Loucy (cell line): ENCODE measurements around the gene MAGEA12.
"Not testable (repeated sequence)": the region's sequence is repeated elsewhere in the genome, so short reads cannot be mapped to it uniquely, and the experiment has no call there.

Experiments
- H2AFZ ChIP-seq: fragments of 200-600 bp; sonication (generic); 2 replicates; pipeline ENCODE4 v1.6.0; 2016; ENCODE audit warnings: antibody characterized with exemption, mild to moderate bottlenecking, low read length, moderate library complexity
- H3F3A ChIP-seq: fragments of 200-600 bp; 2 replicates; pipeline ENCODE4 v1.6.0; 2016; ENCODE audit warnings: antibody characterized with exemption, low read depth, mild to moderate bottlenecking
- H3K27me3 ChIP-seq: fragments of 200-600 bp; sonication (generic); 2 replicates; pipeline ENCODE4 v1.6.1; 2014; ENCODE audit warnings: low read length, mild to moderate bottlenecking; ENCODE audit not compliant: insufficient read depth, poor library complexity, severe bottlenecking
- H3K36me3 ChIP-seq: fragments of 200-600 bp; sonication (generic); 2 replicates; pipeline ENCODE4 v1.6.1; 2016; ENCODE audit warnings: low read length; ENCODE audit not compliant: insufficient read depth
- H3K4me1 ChIP-seq: fragments of 200-600 bp; sonication (generic); 2 replicates; pipeline ENCODE4 v1.5.1; 2014; ENCODE audit warnings: low read length, mild to moderate bottlenecking; ENCODE audit not compliant: insufficient read depth, poor library complexity, severe bottlenecking
- H3K4me2 ChIP-seq: fragments of 200-600 bp; sonication (generic); 2 replicates; pipeline ENCODE4 v1.6.0; 2014; ENCODE audit warnings: antibody characterized with exemption, low read length, low read depth, mild to moderate bottlenecking; ENCODE audit not compliant: poor library complexity, severe bottlenecking
- H3K4me3 ChIP-seq: fragments of 200-600 bp; sonication (generic); 2 replicates; pipeline ENCODE4 v1.5.1; 2014; ENCODE audit warnings: low read length, mild to moderate bottlenecking, mixed read lengths; ENCODE audit not compliant: poor library complexity, severe bottlenecking
- H3K79me2 ChIP-seq: fragments of 200-600 bp; sonication (generic); 2 replicates; pipeline ENCODE4 v1.6.1; 2014; ENCODE audit warnings: low read length; ENCODE audit not compliant: insufficient read depth
- H3K9ac ChIP-seq: fragments of 200-600 bp; sonication (generic); 2 replicates; pipeline ENCODE4 v1.6.0; 2014; ENCODE audit warnings: mild to moderate bottlenecking, low read depth, low read length, moderate library complexity; ENCODE audit not compliant: poor library complexity, severe bottlenecking
- H3K9me2 ChIP-seq: fragments of 200-600 bp; sonication (generic); replicated peaks from 2 replicates; pipeline ENCODE4 v1.6.1; 2016; ENCODE audit warnings: low read depth, low read length, mixed read lengths
- H3K9me3 ChIP-seq: fragments of 200-600 bp; sonication (generic); 2 replicates; pipeline ENCODE4 v1.6.1; 2014; ENCODE audit warnings: mild to moderate bottlenecking, antibody characterized with exemption, low read length, low read depth; ENCODE audit not compliant: insufficient read depth
- H4K20me1 ChIP-seq: fragments of 200-600 bp; sonication (generic); 2 replicates; pipeline ENCODE4 v1.6.0; 2014; ENCODE audit warnings: antibody characterized with exemption, low read length, mild to moderate bottlenecking; ENCODE audit not compliant: insufficient read depth, poor library complexity, severe bottlenecking
- CTCF ChIP-seq: fragments of 200-600 bp; sonication (generic); conservative IDR thresholded peaks from 2 replicates; pipeline ENCODE4 v1.5.1; 2014; ENCODE audit warnings: mild to moderate bottlenecking, antibody characterized with exemption, low read length
- EZH2phosphoT487 ChIP-seq: fragments of 200-600 bp; IDR thresholded peaks from 2 replicates; pipeline ENCODE4 v1.6.1; 2018; ENCODE audit warnings: antibody characterized with exemption, mild to moderate bottlenecking, moderate library complexity, borderline replicate concordance

MAGEA12 gene

GRCh38 chrX:152733261-152733975 lies at the start of gene MAGEA12, which contains the start of gene CSAG1:
MAGEA12 (plus strand) TSS chrX:152733757; CDS start chrX:152736162, 2,405 bp downstream.
CSAG1 (minus strand) TSS chrX:152733721; CDS start chrX:152732460, 1,261 bp downstream.
- H3K27me3 ChIP-seq, result no peaks in the 10 kb centered on the region

GRCh38 chrX:152697952-152698931 lies 35.3 kb upstream of the MAGEA12 start, which contains the start of gene MAGEA3:
MAGEA3 (plus strand) TSS chrX:152698794; CDS start chrX:152700833, 2,039 bp downstream.
- H4K20me1 ChIP-seq, H2AFZ ChIP-seq, H3K4me2 ChIP-seq, H3F3A ChIP-seq, H3K36me3 ChIP-seq, H3K79me2 ChIP-seq, H3K9me2 ChIP-seq, H3K9ac ChIP-seq, H3K4me3 ChIP-seq, H3K9me3 ChIP-seq, H3K27me3 ChIP-seq, H3K4me1 ChIP-seq: not testable (repeated sequence)

More at GRCh38 chrX:152733261-152733975, at the start of gene MAGEA12, which contains the start of gene CSAG1:
- no peaks in the 10 kb centered on the region for H3K36me3 ChIP-seq
- H3K4me3 ChIP-seq, result no peak within 1 kb of the TSS
- H3K4me1 ChIP-seq, result no peaks in the 10 kb centered on the region
- no peaks in the 10 kb centered on the region for H3K9me3 ChIP-seq
- H3F3A ChIP-seq, result no peaks in the 10 kb centered on the region
- no peaks in the 10 kb centered on the region for H3K79me2 ChIP-seq
- no peak within 1 kb of the TSS for H3K4me2 ChIP-seq
- no peaks in the 10 kb centered on the region for H3K9me2 ChIP-seq
- no peaks in the 10 kb centered on the region for H4K20me1 ChIP-seq
- H2AFZ ChIP-seq, result no peak within 1 kb of the TSS
- no peak within 1 kb of the TSS for H3K9ac ChIP-seq
- TF ChIP-seq CTCF (no peak), EZH2phosphoT487 (no peak)

DNA sequence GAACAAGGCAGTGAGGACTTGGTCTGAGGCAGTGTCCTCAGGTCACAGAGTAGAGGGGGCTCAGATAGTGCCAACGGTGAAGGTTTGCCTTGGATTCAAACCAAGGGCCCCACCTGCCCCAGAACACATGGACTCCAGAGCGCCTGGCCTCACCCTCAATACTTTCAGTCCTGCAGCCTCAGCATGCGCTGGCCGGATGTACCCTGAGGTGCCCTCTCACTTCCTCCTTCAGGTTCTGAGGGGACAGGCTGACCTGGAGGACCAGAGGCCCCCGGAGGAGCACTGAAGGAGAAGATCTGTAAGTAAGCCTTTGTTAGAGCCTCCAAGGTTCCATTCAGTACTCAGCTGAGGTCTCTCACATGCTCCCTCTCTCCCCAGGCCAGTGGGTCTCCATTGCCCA lies 33.2 kb upstream of the MAGEA12 start:
- H2AFZ ChIP-seq, H3K79me2 ChIP-seq, H3F3A ChIP-seq, H3K4me1 ChIP-seq, H3K9ac ChIP-seq, H3K4me3 ChIP-seq, H4K20me1 ChIP-seq, H3K36me3 ChIP-seq, H3K27me3 ChIP-seq, H3K9me2 ChIP-seq, H3K9me3 ChIP-seq, H3K4me2 ChIP-seq: not testable (repeated sequence)

- not testable (repeated sequence) for H4K20me1 ChIP-seq, H3K36me3 ChIP-seq, H3K9me2 ChIP-seq, H3K9ac ChIP-seq, H3K27me3 ChIP-seq, H3F3A ChIP-seq, H3K9me3 ChIP-seq, H2AFZ ChIP-seq, H3K79me2 ChIP-seq, H3K4me3 ChIP-seq, H3K4me2 ChIP-seq, H3K4me1 ChIP-seq
These were observed 27.1 kb upstream of the MAGEA12 start for GRCh38 chrX:152706500-152706899.

- H3K9me3 ChIP-seq, H4K20me1 ChIP-seq, H3K27me3 ChIP-seq, H3K4me1 ChIP-seq, H3K4me2 ChIP-seq, H3F3A ChIP-seq, H3K9me2 ChIP-seq, H3K79me2 ChIP-seq, H3K9ac ChIP-seq, H3K4me3 ChIP-seq, H3K36me3 ChIP-seq, H2AFZ ChIP-seq: not testable (repeated sequence)
These were observed 24.4 kb upstream of the MAGEA12 start, which contains the start of gene CSAG2 for GRCh38 chrX:152709173-152709572. CSAG2 (minus strand) TSS chrX:152709273; CDS start chrX:152709112, 161 bp downstream.

DNA sequence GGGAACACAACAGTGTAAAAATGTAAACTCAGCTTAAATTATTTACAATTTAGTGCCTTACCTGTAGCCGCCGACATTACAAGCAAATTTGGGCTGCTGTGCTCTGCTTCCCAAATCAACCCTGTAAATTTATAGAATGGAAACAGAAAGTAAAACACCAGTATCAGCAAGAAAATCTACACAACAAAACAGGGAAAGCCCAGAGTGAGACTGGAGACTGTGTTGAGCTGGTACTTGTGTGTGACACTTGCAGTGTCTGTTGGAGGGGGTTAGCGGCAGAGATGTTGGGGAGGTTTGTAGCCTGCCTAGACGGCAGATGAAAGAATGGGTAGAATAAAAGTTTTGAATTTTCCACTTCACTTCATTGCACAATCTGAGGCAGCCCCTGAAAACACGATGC lies 20.4 kb upstream of the MAGEA12 start:
- not testable (repeated sequence) for H3K9me3 ChIP-seq, H2AFZ ChIP-seq, H4K20me1 ChIP-seq, H3K36me3 ChIP-seq, H3F3A ChIP-seq, H3K4me1 ChIP-seq, H3K27me3 ChIP-seq, H3K9me2 ChIP-seq, H3K79me2 ChIP-seq, H3K4me2 ChIP-seq, H3K9ac ChIP-seq, H3K4me3 ChIP-seq
